Tibial artery (tissue), 4 donors: ENCODE measurements around the gene PRDX1.

ENCODE experiments used
- DNase-seq, 2 donors: peaks; one replicate each; pipeline ENCODE4 v3.0.0-alpha.2; 2019
- H3K27ac ChIP-seq, 2 donors: fragments of 200-600 bp; sonication (generic) in 1 of 2; 1 replicate in 1 of 2; 2 replicates in 1 of 2; pipeline ENCODE4 v1.5.1; 2018 to 2019; ENCODE audit warnings: mild to moderate bottlenecking in 1 of 2
- H3K27me3 ChIP-seq, 2 donors: fragments of 200-600 bp; sonication (generic) in 1 of 2; one replicate each; pipeline versions ENCODE4 v1.5.1 to v1.6.0; 2016 to 2019
- H3K36me3 ChIP-seq, 3 donors: fragments of 200-600 bp; sonication (generic) in 2 of 3; one replicate each; pipeline ENCODE4 v1.5.1; 2016 to 2019; ENCODE audit warnings: mild to moderate bottlenecking in 2 of 3
- H3K4me1 ChIP-seq, 4 donors: fragments of 200-600 bp; sonication (generic) in 2 of 4; 1 replicate in 3 of 4; 2 replicates in 1 of 4; pipeline ENCODE4 v1.5.1; 2016 to 2019
- H3K4me3 ChIP-seq, 2 donors: fragments of 200-600 bp; sonication (generic) in 1 of 2; 1 replicate in 1 of 2; 2 replicates in 1 of 2; pipeline ENCODE4 v1.5.1; 2018 to 2019; ENCODE audit warnings: mild to moderate bottlenecking in 2 of 2
- H3K9me3 ChIP-seq, 3 donors: fragments of 200-600 bp; sonication (generic) in 1 of 3; one replicate each; pipeline ENCODE4 v1.5.1; 2016 to 2019
- intact Hi-C: fragments of 100-400 bp; cut with DNase I; formaldehyde crosslinking; loops from one replicate; pipeline ENCODE4 v1.15.0; 2023; ENCODE audit warnings: low total_unique reads
- TF ChIP-seq, protein P1 (sequence below), 2 experiments: fragments of 200-600 bp in 1 of 2; fragments of 450-650 bp in 1 of 2; IDR thresholded peaks; one replicate each; pipeline ENCODE4 v1.5.1; 2017 to 2019; ENCODE audit warnings: antibody characterized with exemption in 2 of 2, mild to moderate bottlenecking in 1 of 2, moderate library complexity in 1 of 2

Gene PRDX1

GRCh38 chr1:45512641-45513054 is 9.0 kb downstream of the PRDX1 start:
- peaks cover 0 to 14% (median 3%) of the 10 kb centered on the region in 4 donors for H3K4me1 ChIP-seq
- intact Hi-C loops: no loop called here
- H3K9me3 ChIP-seq: no peaks in the 10 kb centered on the region
- H3K27ac ChIP-seq: no peak overlapping the region
- TF ChIP-seq, protein P1, sequence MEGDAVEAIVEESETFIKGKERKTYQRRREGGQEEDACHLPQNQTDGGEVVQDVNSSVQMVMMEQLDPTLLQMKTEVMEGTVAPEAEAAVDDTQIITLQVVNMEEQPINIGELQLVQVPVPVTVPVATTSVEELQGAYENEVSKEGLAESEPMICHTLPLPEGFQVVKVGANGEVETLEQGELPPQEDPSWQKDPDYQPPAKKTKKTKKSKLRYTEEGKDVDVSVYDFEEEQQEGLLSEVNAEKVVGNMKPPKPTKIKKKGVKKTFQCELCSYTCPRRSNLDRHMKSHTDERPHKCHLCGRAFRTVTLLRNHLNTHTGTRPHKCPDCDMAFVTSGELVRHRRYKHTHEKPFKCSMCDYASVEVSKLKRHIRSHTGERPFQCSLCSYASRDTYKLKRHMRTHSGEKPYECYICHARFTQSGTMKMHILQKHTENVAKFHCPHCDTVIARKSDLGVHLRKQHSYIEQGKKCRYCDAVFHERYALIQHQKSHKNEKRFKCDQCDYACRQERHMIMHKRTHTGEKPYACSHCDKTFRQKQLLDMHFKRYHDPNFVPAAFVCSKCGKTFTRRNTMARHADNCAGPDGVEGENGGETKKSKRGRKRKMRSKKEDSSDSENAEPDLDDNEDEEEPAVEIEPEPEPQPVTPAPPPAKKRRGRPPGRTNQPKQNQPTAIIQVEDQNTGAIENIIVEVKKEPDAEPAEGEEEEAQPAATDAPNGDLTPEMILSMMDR (IDR thresholded peaks at IDR 0.05): peak; percentile 45 to 68
- H3K36me3 ChIP-seq: peaks cover 74 to 96% (median 91%) of the 10 kb centered on the region in 3 donors
- peak; percentile 55 to 71 for DNase-seq
- no peak overlapping the region for H3K4me3 ChIP-seq
- no peaks in the 10 kb centered on the region for H3K27me3 ChIP-seq

GRCh38 chr1:45510972-45511527 is 10.6 kb downstream of the PRDX1 start:
- Histone ChIP-seq H3K4me3 (no peak overlapping the region), H3K9me3 (no peaks in the 10 kb centered on the region), H3K27ac (no peak overlapping the region), H3K4me1 (peaks cover 0 to 3% (median 0%) of the 10 kb centered on the region in 4 donors), H3K27me3 (no peaks in the 10 kb centered on the region), H3K36me3 (peaks cover 58 to 86% (median 77%) of the 10 kb centered on the region in 3 donors)
- TF ChIP-seq, protein P1 (IDR thresholded peaks at IDR 0.05): no peak
- no peak for DNase-seq
- intact Hi-C loops: no loop called here

- TF ChIP-seq, protein P1 (IDR thresholded peaks at IDR 0.05): no peak
- Histone ChIP-seq H3K27ac (no peak overlapping the region), H3K4me3 (no peak overlapping the region), H3K9me3 (no peaks in the 10 kb centered on the region), H3K4me1 (no peaks in the 10 kb centered on the region), H3K36me3 (peaks cover 52 to 78% (median 72%) of the 10 kb centered on the region in 3 donors), H3K27me3 (no peaks in the 10 kb centered on the region)
- DNase-seq: no peak
- intact Hi-C loops: no loop called here
Observed at GRCh38 chr1:45510036-45510971, 11.4 kb downstream of the PRDX1 start.

GRCh38 chr1:45508295-45509151 is 13.2 kb downstream of the PRDX1 start:
- H3K27ac ChIP-seq: no peak overlapping the region
- no peak overlapping the region for H3K4me3 ChIP-seq
- no peaks in the 10 kb centered on the region for H3K9me3 ChIP-seq
- no peaks in the 10 kb centered on the region for H3K27me3 ChIP-seq
- H3K36me3 ChIP-seq: peaks cover 35 to 60% (median 54%) of the 10 kb centered on the region in 3 donors
- TF ChIP-seq, protein P1 (IDR thresholded peaks at IDR 0.05): no peak
- no peak for DNase-seq
- intact Hi-C loops: no loop called here
- H3K4me1 ChIP-seq: no peaks in the 10 kb centered on the region

DNA sequence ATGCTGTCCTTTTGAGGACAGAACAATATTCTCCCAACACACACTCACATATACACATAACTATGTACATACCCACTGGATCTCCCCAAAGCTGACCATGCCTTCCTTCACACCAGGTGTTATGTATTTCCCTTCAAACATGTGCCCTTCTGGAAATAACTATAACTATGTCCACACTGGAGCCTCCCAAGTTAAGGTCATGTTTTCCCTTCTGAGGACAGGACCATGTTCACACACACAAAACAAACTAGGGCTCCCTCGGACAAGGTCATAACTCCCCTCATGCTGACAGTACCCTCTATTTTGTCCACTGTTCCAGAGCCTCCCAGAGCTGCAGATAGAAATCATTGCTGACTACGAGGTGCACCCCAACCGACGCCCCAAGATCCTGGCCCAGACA is 13.8 kb downstream of the PRDX1 start:
- Histone ChIP-seq H3K27me3 (no peaks in the 10 kb centered on the region), H3K4me3 (no peak overlapping the region), H3K27ac (no peak overlapping the region), H3K9me3 (no peaks in the 10 kb centered on the region), H3K4me1 (no peaks in the 10 kb centered on the region), H3K36me3 (peaks cover 28 to 54% (median 48%) of the 10 kb centered on the region in 3 donors)
- intact Hi-C loops: no loop called here
- DNase-seq: no peak
- TF ChIP-seq, protein P1 (IDR thresholded peaks at IDR 0.05): no peak
